HepG2 (cell line): Measurements from ENCODE around the gene SLC22A23. TPM values are rescaled to one million over a fixed set of nuclear protein-coding genes. Genes with fewer than 3 reads are reported as not detected.

Experiments
- CENPX ChIP-seq: sonication (generic); formaldehyde crosslinking; IDR thresholded peaks from 2 replicates; pipeline ENCODE4 v1.9.0; 2021; ENCODE audit warnings: mild to moderate bottlenecking, missing genetic modification reagents, moderate library complexity
- FOXA1 ChIP-seq, 2 experiments: fragments of 450-650 bp in 1 of 2; sonication (generic) in 1 of 2; formaldehyde crosslinking in 1 of 2; IDR thresholded peaks; 2 replicates each; pipeline versions ENCODE4 v1.4.0 to v1.6.1; 2016 to 2020; ENCODE audit warnings: missing genetic modification reagents in 1 of 2
- HOXA5 ChIP-seq: sonication (generic); formaldehyde crosslinking; IDR thresholded peaks from 2 replicates; pipeline ENCODE4 v1.4.0; 2020; ENCODE audit warnings: missing genetic modification reagents
- MTA1 ChIP-seq: sonication (generic); formaldehyde crosslinking; IDR thresholded peaks from 2 replicates; pipeline ENCODE4 v1.4.0; 2020; ENCODE audit warnings: missing genetic modification reagents, mild to moderate bottlenecking, borderline replicate concordance
- PHF5A ChIP-seq: IDR thresholded peaks from one replicate; pipeline ENCODE4 v1.6.1; 2018; ENCODE audit warnings: low read depth, missing genetic modification reagents; ENCODE audit not compliant: unreplicated experiment
- POLR2AphosphoS2 ChIP-seq: IDR thresholded peaks from 2 replicates; pipeline ENCODE4 v1.6.1; 2011; ENCODE audit warnings: low read depth, low read length, improper control_type of control experiment
- SMC3 ChIP-seq: IDR thresholded peaks from 2 replicates; pipeline ENCODE4 v1.6.1; 2011; ENCODE audit warnings: low read length, improper control_type of control experiment
- SPEN ChIP-seq: sonication (generic); formaldehyde crosslinking; IDR thresholded peaks from 2 replicates; pipeline ENCODE4 v1.5.1; 2020; ENCODE audit warnings: low read depth, mild to moderate bottlenecking, missing genetic modification reagents
- TAF15 ChIP-seq: fragments of 200-400 bp; formaldehyde crosslinking; IDR thresholded peaks from one replicate; pipeline ENCODE4 v1.6.1; 2018; ENCODE audit warnings: mild to moderate bottlenecking, low read depth, low read length; ENCODE audit not compliant: poor library complexity, severe bottlenecking
- ZBTB49 ChIP-seq: sonication (generic); formaldehyde crosslinking; IDR thresholded peaks from 2 replicates; pipeline ENCODE4 v1.4.0; 2020; ENCODE audit warnings: missing genetic modification reagents, borderline replicate concordance
- ZNF12 ChIP-seq: sonication (generic); formaldehyde crosslinking; IDR thresholded peaks from 2 replicates; pipeline ENCODE4 v1.5.0; 2020; ENCODE audit warnings: missing genetic modification reagents
- ZNF501 ChIP-seq: sonication (generic); formaldehyde crosslinking; IDR thresholded peaks from 2 replicates; pipeline ENCODE4 v1.5.1; 2020; ENCODE audit warnings: mild to moderate bottlenecking, moderate library complexity, missing genetic modification reagents
- ZNF556 ChIP-seq: sonication (generic); formaldehyde crosslinking; IDR thresholded peaks from 2 replicates; pipeline ENCODE4 v1.4.0; 2020; ENCODE audit warnings: mild to moderate bottlenecking, missing genetic modification reagents, borderline replicate concordance
- polyA plus RNA-seq, 8 experiments: library from polyadenylated mRNA; depleted of rRNA in 3 of 8; stranded (reverse) in 7 of 8; unstranded in 1 of 8; fragments of >200 nt; fragmentation: Illumina TruSeq in 4 of 8; extraction: Trizol in 4 of 8; gene quantifications; 2 replicates each; pipeline versions ENCODE4 v1.2.1 to v1.2.3, GENCODE V29; 2011 to 2016; ENCODE audit warnings: low read depth in 4 of 8, missing spikeins in 1 of 8, mixed read lengths in 1 of 8; ENCODE audit not compliant: insufficient read depth in 1 of 8
- total RNA-seq, 5 experiments: library from RNA; depleted of rRNA; stranded (reverse); fragments of >200 nt; fragmentation: Illumina TruSeq; extraction: Trizol; gene quantifications; 2 replicates each; pipeline ENCODE4 v1.2.3, GENCODE V29; 2016; ENCODE audit warnings: low read depth in 1 of 5
- TF ChIP-seq, protein P1 (sequence below), 2 experiments: fragments of 450-650 bp in 1 of 2; sonication (generic) in 1 of 2; formaldehyde crosslinking in 1 of 2; IDR thresholded peaks; 2 replicates each; pipeline versions ENCODE4 v1.6.1 to v1.8.0; 2016 to 2022; ENCODE audit warnings: antibody characterized with exemption in 1 of 2, mild to moderate bottlenecking in 1 of 2, missing genetic modification reagents in 1 of 2
- TF ChIP-seq, protein P2 (sequence below): sonication (generic); formaldehyde crosslinking; IDR thresholded peaks from 2 replicates; pipeline ENCODE4 v1.5.0; 2020; ENCODE audit warnings: mild to moderate bottlenecking, missing genetic modification reagents, moderate library complexity

Gene SLC22A23
- total and polyA plus RNA-seq, 2 of the 13 experiments (the other 11 are each of a cell fraction or from before 2014, with no cell fraction given): 11.8 to 17.5 TPM

DNA sequence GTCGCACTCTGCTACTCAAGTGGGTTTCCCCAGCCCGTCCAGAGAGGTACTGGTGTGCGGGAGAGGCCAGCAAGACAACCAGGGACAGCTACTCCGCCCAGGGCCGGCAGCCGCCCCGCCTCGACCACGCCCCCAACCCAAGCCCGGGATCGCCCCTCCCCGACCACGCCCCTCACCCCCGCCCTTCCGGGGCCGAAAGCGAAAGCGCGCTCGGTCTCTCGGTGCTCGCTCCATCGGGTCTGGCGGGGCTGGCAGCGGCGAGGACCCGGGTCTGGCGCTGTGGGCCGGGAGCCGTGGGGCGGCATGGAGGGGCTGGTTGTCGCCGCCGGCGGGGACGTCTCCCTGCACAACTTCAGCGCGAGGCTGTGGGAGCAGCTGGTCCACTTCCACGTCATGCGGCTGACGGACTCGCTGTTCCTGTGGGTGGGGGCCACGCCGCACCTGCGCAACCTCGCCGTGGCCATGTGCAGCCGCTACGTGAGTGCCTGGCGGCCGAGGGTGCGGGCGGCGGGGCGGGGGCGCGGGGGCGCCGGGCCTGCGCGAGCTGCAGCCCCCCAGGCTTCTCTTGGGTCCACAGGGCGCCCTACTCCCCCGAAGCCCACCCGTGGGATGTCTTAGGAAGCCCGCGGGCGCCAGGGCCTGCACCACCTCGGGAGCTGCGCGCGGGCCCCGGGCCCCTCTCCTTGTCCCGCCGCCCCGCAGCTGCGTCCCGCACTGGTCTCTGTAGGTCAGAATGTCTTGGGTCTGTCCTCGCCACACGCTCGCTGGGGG is 197.9 kb downstream of the SLC22A23 start, which contains the start of gene PSMG4 (continued):
- TF ChIP-seq FOXA1 (IDR thresholded peaks at IDR 0.05): no peak
- no peak; the same call in none of the 2 replicates for TF ChIP-seq FOXA1 (CRISPR knock-in tag; IDR thresholded peaks at IDR 0.05)
- TF ChIP-seq, protein P1, sequence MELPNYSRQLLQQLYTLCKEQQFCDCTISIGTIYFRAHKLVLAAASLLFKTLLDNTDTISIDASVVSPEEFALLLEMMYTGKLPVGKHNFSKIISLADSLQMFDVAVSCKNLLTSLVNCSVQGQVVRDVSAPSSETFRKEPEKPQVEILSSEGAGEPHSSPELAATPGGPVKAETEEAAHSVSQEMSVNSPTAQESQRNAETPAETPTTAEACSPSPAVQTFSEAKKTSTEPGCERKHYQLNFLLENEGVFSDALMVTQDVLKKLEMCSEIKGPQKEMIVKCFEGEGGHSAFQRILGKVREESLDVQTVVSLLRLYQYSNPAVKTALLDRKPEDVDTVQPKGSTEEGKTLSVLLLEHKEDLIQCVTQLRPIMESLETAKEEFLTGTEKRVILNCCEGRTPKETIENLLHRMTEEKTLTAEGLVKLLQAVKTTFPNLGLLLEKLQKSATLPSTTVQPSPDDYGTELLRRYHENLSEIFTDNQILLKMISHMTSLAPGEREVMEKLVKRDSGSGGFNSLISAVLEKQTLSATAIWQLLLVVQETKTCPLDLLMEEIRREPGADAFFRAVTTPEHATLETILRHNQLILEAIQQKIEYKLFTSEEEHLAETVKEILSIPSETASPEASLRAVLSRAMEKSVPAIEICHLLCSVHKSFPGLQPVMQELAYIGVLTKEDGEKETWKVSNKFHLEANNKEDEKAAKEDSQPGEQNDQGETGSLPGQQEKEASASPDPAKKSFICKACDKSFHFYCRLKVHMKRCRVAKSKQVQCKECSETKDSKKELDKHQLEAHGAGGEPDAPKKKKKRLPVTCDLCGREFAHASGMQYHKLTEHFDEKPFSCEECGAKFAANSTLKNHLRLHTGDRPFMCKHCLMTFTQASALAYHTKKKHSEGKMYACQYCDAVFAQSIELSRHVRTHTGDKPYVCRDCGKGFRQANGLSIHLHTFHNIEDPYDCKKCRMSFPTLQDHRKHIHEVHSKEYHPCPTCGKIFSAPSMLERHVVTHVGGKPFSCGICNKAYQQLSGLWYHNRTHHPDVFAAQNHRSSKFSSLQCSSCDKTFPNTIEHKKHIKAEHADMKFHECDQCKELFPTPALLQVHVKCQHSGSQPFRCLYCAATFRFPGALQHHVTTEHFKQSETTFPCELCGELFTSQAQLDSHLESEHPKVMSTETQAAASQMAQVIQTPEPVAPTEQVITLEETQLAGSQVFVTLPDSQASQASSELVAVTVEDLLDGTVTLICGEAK (IDR thresholded peaks at IDR 0.05): no peak
- TF ChIP-seq, protein P1 (CRISPR knock-in tag; IDR thresholded peaks at IDR 0.05): peak; percentile 74
- TF ChIP-seq ZNF501 (CRISPR knock-in tag): peak; percentile 34
- peak; percentile 93 for TF ChIP-seq MTA1 (CRISPR knock-in tag)
- no peak for TF ChIP-seq SMC3
- TF ChIP-seq HOXA5 (CRISPR knock-in tag): peak; percentile 75; the same call in 1 of the 2 replicates
- TF ChIP-seq PHF5A: peak; percentile 54
- TF ChIP-seq CENPX (CRISPR knock-in tag): no peak
- TF ChIP-seq SPEN (CRISPR knock-in tag): peak; percentile 94
- peak; percentile 86 for TF ChIP-seq ZNF556 (CRISPR knock-in tag)
- no peak for TF ChIP-seq POLR2AphosphoS2
- TF ChIP-seq, protein P2, sequence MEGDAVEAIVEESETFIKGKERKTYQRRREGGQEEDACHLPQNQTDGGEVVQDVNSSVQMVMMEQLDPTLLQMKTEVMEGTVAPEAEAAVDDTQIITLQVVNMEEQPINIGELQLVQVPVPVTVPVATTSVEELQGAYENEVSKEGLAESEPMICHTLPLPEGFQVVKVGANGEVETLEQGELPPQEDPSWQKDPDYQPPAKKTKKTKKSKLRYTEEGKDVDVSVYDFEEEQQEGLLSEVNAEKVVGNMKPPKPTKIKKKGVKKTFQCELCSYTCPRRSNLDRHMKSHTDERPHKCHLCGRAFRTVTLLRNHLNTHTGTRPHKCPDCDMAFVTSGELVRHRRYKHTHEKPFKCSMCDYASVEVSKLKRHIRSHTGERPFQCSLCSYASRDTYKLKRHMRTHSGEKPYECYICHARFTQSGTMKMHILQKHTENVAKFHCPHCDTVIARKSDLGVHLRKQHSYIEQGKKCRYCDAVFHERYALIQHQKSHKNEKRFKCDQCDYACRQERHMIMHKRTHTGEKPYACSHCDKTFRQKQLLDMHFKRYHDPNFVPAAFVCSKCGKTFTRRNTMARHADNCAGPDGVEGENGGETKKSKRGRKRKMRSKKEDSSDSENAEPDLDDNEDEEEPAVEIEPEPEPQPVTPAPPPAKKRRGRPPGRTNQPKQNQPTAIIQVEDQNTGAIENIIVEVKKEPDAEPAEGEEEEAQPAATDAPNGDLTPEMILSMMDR (CRISPR knock-in tag): peak; percentile 36
- TF ChIP-seq ZBTB49 (CRISPR knock-in tag): peak; percentile 88
- TF ChIP-seq TAF15: peak; percentile 81
- TF ChIP-seq ZNF12 (CRISPR knock-in tag): peak; percentile 73
